DMS53 treated with DMSO at 0.1 percent for 48 hours (cell line): ENCODE measurements around the gene RBM19.

Source experiments
- DNase-seq: peaks from one replicate; lab custom pipeline; 2025; ENCODE audit not compliant: unreplicated experiment; lab: John Stamatoyannopoulos, UW

RBM19 gene

DNA sequence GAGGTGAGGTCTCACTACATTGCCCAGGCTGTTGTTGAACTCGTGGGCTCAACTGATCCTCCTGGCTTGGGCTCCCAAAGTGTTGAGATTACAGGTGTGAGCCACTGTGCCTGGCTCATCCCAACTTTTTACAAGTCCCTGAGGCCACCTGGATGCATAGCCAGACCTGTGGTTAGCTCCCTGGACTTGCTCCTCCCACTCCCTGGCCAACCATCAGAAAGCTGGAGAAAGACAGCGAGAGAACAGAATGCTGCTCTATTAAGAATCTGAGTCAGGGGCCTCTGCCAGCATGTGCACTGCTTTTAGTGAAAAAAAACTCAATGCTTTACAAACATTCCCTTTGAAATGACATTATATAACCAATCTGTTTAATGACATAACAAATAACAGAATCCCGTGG, 78.2 kb downstream of the RBM19 start:
- no peak for DNase-seq

DNA sequence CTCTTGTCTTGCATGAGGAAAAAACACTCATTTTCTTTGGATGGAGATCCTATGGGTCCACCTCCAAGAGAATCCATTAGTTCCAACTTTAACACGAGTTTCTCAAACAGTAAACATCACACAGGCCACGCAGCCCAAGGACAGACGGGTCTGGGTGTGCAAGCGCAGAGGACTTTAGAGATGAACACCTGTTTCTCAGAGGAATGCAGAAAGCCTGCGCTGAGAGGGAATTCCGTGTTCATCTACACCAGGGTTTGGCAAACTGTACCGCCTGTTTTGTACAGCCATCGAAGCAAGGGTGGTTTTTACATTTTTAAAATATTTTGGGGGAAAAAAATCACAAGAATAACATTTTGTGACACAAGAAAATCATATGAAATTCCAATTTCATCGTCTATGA, 79.4 kb downstream of the RBM19 start:
- DNase-seq: no peak

DNA sequence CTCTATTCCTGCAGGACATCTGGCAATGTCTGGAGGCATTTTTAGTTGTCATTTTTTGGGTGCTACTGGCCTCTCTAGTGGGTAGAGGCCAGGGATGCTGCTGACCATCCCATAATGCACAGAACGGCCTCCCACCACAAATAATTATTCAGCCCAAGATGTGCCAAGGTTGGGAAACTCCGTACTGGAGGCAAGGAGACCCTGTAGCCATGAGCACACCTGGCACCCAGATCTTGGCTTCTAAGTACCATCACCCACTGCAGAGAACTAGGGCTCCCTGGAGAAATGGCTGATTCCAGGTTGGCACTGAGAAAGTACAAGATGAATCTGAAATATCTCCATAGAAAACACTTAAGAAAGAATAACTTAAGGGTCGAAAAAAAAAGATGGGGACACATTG, 81.7 kb downstream of the RBM19 start:
- no peak for DNase-seq

DNA sequence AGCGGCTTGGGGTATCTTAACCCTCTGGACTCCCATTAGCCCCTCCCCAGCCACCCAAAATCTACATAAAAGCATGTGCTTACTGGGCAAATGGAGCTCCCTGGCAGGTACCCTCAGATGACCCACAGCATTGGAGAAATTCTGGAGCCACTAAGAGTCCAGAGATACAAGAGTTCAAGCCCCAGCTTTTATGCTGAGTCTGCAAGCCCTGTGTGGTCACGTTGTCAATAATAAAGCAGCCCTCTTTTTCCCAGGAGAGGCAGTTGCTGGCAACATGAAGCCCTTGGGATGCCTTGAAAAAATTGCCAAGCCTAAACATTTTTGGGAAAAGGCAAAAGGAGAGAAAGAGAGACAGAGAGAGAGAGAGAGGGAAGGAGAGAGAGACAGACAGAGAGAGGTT, 83.4 kb downstream of the RBM19 start:
- DNase-seq: no peak

DNA sequence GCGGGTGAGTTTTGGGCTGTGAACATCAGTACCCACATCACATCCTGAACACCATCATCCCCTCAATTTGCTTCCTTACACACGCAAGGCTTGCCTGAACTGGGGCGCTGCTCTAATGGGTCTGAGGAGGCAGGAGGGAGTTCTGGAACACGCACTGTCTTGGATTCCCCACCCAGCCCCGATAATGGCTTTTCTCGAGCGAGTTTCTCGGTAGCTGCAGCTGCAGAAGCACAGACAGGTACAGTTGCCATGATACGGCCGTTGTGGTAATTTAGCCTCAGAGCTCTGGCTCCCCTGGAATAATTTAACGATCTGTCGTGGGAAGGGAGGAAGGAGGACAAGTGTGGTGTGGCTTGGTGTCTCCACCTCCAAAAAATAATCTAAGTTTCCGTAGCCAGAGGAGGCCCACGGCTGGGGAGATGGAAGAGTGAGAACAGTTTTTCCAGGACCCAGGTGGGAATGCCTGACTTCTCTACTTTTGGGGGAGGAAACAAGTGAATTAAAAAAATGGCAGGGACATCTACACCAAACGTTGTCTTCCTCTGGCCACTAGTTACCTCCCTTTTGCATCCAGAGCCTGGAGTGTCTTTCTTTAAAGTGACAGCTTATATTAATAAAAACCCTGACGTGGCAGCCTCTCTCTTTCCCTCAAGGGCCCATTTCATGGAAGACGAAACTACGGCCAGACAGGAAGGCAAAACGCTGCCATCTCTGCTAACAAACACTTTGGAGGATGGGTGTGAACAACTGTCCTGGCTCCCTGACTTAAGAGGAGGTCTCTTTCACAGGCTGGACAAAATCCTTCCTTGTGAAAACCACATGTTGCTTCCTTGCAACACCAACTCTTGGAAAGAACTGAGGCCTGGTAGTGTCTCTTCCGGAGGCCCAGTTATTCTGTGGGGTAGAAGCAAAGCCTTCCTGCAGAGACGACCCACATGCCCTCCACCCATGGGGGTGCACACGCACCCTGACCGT, 84.8 kb downstream of the RBM19 start:
- no peak for DNase-seq

DNA sequence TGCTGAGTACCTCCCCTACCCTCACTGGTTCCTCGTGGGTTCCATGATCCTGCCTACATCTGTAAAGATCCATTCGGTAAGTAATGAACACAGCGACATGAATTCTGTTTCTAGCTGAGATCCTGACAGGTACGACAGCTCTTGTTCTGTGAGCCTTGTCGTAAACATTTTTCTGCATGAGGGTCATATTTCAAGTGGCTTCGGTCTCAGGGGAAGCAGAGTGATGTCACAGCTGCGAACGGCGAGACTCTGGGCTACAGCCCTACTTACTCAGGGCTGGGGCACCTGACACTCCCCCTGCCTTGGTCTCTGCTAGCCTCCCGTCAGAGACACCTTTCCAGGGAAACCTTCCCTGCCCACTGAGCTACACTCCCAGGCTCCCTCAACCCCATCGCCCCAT, 85.8 kb downstream of the RBM19 start:
- DNase-seq: no peak

DNA sequence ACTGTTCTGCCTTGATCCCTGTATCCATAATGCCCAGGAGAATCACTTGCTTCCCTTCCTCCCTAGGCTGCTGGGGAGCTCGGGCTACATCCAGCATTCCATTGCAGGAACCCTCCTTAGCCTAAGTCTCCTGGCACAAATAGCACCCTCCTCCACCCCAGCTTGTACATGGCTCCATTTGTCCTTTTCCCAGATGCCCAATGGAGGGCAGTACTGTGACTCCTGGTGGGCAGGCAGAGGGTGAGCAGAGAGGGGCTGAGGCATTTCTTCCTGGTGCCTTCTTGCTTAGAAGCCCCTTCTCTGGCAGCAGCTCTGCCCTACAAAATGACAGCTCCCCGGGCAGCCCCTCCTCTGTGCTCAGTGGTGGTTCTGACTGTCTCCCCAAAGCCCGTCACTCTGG, 86.5 kb downstream of the RBM19 start:
- DNase-seq: no peak

DNA sequence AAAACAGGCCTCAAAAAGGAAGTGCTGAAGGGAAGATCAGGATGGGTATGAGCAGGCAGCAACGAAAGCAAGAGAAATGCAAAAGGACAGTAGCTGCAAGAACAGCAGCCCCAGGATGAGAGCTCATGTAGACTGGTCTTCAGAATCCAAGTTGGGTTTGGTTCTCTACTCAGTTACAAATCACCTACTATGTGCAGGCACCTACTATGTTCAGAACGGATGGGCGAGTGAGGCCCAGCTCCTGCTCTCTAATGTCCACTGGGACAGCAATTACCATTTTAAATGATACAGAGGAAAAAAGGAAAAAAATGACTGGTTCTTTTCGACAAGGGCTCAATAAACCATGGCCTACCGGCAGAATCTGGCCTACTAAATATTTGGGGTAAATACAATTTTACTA, 88.5 kb downstream of the RBM19 start:
- no peak for DNase-seq

DNA sequence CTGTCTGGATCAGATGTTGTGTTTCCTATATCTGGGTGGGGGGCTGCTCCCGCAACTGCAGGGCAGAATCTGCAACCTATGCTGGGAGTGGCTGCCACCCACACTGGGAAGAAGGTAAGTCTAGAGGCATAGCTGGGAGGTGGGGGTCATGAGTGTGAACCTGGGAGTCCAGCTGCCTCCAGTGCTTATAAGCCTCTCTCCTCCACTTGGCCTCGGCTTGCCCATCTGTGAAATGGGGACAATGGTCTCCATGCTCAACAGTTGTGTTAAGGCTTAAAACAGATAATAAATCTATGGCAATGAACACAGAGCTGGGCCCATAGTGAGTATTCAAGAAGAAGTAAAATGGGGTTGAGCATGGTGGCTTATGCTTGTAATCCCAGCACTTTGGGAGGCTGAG, 90.0 kb downstream of the RBM19 start:
- DNase-seq: no peak

DNA sequence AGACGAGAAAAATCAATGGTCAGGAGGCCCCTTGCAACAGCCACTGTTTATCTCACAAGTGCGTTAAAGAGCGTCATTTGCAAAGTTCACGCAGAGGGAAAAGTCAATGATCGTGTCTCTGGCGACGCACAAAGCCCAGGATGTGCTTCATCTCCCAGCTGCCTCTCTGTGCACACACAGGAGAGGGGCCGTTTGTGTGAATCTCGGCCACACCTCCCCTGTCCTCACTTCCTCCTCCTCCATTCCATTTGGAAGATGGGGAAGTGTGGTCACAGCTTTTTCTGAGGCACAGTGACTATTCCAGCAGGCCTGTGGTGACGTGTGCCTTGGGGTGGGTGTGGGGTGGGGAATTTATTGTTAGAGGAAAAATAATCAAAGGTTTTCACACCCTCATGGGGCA, 90.4 kb downstream of the RBM19 start:
- no peak for DNase-seq

DNA sequence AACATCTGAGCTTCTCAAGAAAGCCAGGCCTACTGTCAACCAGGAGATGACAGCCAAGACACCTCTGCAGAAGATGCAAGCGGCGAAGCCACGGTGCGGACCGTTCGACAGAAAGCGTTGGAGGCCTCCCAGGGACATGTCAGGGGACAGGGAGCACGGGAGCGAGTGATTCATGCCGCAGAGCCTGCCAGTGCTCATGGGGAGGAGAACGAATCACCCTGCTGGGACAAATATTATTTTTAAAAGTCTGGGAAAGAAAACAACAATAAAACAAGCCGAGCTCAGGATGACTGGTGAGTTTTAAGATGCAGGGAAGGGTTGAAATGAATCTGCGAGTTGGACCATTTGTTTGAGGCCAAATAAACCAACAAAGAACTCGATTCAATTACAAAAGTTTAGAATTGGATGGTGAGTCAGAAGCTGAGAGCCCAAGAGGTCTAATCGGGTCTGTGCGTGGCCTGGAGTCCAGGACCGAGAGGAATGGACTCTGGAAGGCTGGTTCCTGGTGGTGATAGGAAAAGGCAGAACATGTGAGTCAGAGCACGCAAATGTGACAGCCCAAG, 91.0 kb downstream of the RBM19 start:
- DNase-seq: no peak

DNA sequence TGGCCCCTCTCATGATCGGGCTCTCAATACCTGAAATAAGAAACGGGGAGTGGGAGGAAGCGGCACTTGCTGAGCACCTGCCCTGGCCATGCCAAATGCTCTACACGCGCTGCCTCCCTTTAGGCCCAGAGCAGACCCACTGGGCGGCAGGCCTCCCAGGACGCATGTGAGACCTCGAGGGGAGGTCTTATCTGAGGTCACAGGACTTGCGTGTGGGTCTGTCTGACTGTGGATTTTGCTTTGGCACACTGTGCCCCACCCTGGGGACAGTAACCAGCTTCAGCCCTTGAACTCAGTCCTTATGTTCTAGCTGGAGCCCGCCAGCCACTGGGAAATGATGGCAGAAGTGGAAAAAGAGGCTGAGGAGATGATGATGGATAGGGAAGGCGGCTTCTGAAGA, 91.8 kb downstream of the RBM19 start:
- DNase-seq: no peak

DNA sequence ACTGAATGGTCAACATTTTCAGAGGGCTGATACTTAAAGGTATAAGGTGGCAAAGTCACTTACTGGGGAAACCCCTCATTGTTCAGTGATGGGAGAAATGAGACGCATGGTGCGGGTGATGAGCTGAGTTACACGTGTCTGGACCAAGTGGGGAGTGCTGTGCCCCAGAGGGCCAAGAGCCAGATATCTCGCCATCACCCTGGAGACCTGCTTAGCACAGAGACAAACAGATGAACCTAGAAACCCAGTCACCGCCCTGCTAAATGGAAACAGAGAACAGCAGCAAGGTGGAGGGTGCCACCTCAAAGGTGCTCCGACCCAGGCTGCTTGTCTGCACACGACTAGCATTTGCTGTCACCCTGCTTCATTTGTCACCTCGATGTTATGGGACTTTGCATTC, 92.4 kb downstream of the RBM19 start:
- DNase-seq: no peak

DNA sequence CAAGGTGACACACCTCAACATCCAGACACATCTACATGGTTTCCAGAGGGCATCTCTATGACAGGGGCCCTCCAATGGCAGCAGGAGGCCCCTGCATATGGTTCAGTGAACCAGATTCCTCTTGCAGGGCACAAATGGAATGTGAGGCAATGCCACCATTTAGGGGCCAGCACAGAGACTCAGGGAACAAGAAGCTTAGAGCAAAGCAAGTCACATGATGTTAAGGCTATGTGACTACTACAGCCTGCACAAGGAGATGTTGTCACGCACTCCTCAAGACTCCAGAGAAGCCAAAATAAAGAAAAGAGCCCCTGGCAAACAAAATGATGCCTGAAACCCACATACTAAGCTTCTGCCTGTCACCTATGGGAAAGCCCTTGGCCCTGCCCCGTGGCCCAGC, 95.2 kb downstream of the RBM19 start:
- no peak for DNase-seq

DNA sequence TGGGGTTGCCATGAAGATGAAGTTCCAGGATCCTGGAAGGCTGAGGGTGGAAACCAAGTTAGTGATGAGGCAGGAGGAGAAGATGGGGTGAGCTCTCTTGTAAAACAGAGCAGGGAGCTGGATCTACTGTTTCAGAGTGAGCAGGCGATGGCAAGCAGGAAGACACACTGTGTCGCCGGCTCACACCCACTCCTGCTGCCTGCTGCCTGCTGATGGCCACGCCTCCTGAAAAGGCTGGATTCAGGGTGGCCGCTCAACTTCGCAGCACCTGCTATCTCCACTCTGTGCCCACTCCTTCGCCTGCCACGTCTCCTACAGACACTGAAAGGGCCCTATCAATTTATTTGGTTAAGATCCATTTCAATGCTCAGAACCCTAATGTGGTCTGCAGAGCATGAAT, 96.1 kb downstream of the RBM19 start:
- DNase-seq: no peak

DNA sequence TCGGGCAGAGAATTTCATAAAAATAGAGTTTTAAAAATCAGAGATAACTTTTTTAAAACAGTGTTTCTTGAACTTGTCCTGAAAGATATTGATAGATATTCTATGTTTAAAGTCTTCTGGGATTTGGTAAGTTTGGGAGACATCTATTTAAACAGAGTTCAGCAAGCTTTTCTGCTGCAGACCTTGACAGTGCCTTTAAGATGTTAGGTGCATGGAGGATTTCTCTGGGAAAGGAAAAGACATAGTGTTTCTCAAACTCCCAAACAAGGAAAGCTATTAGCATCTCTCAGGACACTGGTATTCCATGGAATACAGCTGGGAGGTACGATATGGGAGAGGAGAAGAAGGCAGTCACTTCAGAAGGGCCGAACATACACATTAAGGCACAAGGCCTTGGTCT, 97.8 kb downstream of the RBM19 start:
- no peak for DNase-seq

DNA sequence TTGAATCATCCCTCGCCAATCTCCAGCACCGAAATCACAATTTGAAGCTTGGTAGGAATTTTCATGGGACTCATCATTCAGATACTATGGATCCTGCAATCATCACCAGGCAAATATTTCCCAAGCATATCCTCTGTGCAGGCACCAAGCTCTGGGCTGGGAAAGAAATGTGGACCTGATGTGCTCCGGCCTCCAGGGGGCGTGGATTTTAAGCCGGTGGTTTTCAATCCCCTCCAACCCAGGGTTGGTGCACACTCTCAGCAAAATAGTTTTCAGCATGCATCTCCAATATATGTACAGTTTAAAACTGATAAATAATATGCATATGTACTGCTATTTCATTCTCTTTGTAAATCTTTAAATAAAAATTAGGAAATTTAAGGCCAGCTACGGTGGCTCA, 98.9 kb downstream of the RBM19 start:
- no peak for DNase-seq

DNA sequence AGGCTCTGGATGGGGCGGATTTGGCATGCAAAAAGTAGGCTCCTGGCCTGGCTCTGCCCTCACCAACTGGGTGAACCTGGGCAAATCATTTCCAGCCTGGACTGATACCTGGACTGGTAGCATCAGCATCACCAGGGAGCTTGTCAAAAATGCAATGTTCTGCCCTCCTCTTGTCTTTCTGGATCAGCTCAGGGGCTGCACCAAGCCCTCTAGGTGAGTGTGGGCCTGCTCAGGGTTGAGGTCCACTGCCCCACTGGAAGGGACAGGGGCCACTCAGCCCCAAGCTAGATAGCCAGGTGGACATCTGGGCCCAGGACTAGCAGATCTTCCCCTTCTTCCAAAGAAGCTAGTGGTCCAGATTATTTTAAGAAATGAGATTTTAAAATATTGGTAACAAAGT, 99.6 kb downstream of the RBM19 start:
- DNase-seq: no peak

DNA sequence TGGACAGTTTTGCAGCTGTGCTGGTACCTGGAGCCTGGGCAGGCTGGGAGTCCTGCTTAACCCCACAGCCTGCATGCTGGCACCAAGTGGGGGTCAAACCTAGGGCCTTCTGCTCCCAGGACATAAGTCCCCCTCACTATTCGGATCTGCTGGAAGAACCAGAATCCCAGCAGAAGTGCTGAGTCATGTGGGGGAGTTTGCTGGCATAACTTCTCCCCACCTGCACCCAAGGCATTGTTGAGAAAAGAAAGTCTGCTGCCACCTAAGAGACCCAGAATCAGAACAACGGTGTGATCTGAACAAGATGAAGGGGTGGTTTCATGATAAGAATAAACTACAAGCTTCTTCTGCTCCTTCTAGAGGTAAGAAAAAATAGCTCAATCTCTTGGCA, 102.7 kb downstream of the RBM19 start:
- DNase-seq: no peak

DNA sequence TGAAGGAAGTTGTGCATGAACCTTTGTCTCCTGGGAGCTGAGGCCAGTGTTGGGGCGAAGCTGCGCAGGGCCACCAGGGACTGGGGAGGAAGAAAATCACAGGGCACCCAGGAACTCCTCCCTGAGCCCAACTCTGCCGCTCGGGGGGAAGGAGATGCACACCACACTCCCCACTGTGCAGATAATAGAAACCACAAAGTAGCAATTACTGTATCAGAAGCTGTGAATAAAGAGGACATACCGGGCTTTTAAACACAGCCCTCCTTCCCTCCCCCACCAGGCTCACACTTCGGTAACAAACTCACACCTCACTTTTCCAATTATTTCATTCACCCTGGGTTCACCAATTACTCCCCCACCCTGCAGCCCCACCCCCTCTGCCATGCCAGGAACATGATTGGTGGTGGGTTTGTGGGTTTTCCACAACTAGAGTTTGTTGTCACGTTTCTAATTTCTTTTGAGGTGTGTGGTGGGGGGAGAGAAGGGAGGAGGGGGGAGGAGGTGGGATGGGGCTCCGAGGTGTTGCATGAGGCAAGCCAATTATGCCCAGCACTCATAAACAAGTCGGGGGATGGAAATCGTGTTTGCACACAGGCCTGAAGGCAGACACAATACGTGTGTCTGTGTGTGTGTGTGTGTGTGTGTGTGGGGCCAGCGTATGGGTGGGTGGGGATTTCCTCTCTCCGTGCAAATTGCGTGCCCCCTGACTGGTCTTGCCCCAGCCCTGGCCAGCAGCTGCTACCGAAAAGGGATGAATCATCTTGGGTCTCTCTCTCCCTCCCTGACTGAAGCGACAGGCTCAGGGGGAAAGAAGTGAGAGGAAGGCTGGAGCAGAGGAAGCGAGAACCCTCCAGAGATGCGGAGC, 103.3 kb downstream of the RBM19 start:
- DNase-seq: no peak

DNA sequence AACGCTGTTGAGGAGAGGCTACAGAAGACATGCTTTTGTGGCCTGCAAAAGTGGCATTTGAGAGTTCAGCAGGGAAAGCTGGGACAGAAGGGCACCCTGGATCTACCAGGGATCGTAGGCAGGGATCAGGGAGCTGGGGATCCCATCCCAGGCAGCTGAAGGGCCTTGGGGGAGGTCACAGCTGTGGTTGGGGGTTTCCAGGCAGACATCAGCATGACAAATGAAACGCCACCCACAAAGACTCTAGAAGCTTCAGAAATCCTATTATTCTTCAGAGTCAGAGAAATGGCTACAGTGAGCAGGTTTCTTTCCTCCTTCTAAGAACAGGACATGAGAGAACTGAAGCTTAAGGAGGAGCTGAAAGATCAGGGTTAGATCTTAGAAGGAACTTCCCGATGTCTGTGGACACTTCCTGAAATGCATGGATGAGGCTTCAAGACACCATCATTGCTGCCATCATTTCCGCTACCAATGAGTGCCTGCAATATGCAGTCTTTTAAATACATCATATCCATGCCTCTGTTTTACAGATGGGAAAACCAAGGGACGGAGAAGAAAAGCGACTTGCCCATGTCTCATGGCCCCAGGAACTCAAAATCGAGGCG, 104.3 kb downstream of the RBM19 start:
- no peak for DNase-seq
